NCI-H128 (cell line): ENCODE results near the gene VAV1.
"Not testable (repeated sequence)": the region's sequence is repeated elsewhere in the genome, so short reads cannot be mapped to it uniquely, and the experiment has no call there.

Experiments used
- DNase-seq: peaks from one replicate; lab custom pipeline; 2025; ENCODE audit not compliant: unreplicated experiment; lab: John Stamatoyannopoulos, UW

Gene VAV1

DNA sequence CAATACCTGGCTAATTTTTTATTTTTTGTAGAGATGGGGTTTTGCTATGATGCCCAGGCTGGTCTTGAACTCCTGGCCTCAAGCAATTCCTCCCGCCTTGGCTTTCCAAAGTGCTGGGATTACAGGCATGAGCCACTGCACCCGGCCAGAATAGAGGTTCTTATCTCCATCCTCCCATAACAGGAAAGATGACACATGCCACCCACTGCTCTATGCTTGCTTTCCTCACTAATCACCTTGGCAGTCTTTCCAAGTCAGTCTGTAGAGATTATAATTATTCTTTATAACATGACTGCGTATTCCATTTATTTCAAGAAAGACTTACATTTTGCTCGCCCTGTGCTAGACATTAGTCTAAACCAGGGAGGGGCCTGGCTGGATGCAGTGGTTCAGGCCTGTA lies 6.7 kb downstream of the VAV1 start:
- no peak for DNase-seq

DNA sequence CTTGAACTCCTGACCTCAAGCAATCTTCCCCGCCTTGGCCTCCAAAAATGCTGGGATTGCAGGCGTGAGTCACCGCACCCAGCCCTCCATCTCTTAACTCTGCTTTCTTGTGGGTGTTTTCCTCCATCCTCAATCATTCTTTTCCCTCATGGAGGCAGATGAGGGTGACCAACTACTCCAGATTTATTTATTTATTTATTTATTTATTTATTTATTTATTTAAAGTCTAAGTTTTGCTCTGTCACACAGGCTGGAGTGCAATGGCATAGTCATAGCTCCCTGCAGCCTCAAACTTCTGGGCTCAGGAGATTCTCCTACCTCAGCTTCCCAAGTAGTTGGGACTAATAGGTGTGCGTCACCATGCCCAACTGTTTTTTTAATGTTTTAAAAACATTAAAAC lies 14.9 kb downstream of the VAV1 start:
- no peak for DNase-seq

DNA sequence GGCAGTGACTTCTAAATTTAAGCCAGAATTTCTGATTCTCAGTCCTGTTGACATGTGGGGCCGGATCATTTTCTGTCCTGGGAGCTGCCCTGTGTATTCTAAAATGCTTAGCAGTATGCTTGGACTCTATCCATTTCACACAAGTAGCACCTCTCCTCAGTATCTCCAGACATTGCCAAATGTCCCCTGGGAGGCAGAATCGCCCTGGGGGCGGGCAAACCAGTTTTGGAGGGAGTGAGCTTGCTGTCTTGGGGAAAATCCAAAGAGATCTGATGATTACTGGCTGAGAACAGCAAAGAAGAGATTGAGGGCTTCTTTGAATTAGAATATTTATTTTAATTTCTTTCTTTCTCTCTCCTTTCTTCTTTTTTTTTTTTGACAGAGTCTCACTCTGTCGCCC lies 16.4 kb downstream of the VAV1 start:
- no peak for DNase-seq

DNA sequence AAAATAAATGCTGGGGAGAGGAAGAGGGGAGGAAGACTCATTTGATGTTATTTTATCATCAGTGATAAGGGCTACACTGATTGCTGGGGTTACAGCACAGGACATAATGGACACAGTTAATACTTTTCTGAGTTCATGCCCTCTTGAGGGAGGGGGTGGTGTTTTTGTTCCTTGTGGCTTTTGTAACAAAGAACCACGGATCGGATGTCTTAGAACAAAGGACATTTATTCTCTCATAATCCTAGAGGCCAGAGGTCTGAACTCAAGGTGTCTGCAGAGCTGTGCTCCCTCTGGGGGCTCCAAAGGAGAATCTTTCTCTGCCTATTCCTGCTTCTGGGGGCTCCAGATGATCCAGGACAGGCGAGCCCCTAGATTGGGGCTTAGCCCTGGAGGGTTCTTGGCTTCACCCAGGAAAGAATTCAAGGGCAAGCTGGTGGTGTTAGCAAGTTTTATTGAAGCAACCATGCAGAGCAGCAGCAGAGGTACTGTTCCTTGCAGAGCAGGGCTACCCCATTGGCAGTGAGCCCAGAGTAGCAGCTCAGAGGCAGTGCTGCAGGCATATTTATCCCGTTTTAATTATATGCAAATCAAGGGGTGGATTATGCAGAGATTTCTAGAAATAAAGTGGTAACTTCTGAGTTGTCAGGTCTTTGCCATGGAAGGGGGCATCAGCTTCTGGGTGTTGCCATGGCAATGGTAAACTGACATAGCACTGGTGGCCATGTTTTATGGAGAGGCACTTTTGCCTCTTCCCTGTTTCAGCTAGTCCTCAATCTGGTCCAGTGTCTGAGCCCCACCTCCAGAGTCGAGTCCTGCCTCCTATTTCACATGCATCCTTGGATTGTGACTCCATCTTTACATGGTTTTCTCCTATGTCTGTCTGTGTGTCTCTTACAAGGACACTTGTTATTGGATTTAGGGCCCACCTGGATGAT lies 18.0 kb downstream of the VAV1 start:
- DNase-seq: no peak

DNA sequence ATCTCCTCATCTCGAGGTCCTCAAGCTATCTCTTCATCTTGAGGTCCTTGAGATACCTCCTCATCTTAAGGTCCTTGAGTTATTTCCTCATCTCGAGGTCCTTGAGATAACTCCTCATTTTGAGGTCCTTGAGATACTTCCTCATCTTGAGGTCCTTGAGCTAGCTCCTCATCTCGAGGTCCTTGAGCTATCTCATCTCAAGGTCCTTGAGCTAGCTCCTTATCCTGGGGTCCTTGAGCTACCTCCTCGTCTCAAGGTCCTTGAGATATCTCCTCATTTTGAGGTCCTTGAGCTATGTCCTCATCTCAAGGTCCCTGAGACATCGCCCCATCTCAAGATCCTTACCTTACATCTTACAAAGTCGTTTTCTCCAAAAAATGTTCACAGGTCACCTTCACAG lies 18.7 kb downstream of the VAV1 start:
- DNase-seq: no peak

DNA sequence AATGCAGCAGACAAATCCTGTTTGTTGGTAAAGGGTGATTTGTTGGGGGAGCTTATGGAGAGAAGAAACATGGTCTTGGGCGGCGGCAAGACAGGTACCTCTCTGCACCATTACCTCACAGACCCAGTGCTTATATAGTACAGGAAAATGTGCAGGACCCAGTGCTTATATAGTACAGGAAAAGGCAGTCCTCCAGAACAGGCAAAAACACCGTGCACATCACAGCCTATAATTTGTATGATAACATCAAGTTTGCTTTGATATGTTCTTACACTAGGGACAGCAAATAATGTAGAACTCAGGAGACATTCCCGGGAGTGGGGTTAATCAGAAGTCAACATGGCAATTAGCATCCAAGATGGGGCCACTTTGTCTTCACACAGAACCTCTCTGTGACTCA lies 20.9 kb downstream of the VAV1 start:
- DNase-seq: no peak

DNA sequence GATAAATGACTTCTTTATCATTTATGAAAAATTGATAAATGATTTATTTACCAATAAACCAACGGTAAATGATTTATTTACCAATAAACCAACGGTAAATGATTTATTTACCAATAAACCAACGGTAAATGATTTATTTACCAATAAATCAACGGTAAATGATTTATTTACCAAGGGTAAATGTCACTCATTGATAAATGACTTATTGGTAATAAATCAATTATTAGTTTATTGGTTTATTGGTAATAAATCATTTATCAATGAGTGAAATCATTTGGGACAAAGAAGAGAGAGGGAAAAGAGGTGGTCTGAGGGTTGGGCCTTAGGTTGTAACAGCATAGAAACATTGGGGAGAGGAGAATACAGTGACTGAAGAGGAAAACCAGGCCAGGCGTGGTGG lies 21.5 kb downstream of the VAV1 start:
- no peak for DNase-seq

DNA sequence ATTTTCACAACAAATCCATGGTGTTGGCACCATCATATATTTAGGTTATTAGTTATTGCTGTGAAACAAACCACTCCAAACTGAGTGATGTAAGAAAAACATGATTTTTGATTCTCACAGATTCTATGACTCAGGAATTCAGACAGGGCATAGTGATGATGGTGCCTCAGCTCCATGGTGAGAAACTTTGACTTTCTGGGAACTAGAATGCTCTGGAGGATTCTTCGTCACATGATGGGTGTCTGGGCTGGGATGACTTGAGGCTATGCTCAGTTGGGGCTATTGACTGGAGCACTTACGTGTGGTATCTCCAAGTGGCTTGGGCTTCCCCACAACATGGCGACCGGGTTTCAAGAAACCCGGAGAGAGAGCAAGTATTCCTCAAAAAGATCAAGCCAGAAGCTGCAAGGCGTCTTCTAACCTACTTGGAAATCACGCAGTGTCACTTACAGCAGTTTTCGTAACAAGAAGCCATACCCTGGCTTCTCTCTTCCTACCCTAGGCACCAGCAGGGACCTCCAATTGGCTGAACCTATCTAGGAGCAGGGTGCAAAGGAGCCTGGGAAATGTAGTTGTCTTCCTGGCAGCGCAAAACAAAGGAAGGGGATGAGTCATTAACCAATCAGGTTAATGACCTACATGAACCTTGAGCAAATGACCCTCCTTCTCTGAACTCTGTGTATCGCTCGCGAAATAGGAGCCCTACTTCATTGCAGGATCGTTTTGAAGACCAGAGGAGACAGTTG lies 22.4 kb downstream of the VAV1 start:
- no peak for DNase-seq

DNA sequence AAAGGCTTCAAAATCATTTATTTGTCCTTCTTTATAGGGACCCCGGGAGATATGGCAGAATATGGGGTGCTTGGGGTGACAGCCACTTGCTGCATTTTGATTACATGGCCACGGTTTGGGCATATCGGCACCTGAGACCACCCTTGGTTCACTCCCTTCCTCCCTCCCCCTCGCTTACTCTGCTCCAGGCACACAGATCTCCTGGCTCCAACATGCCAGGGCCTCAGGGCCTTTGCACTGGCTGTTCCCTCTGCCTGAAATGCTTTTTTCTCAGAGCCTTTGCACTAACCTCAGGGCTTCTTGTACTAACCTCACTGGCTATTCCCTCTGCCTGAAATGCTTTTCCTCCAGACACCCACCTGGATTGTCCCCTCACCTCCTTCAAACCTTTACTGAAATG lies 23.8 kb downstream of the VAV1 start:
- no peak for DNase-seq

DNA sequence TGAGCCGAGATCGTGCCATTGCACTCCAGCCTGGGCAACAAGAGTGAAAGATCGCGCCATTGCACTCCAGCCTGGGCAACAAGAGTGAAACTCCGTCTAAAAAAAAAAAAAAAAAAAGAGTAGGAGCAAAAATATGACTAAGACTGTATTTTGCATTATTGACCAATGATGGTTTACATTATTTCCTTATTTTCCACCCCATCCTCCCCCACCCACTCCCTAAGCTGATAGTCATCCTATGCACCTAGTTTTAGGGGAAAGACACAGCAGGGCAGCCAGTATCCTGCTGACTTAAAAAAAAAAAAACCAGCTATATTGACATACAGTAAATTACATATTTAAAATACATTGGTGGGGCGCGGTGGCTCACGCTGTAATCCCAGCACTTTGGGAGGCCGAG lies 25.1 kb downstream of the VAV1 start:
- no peak for DNase-seq

DNA sequence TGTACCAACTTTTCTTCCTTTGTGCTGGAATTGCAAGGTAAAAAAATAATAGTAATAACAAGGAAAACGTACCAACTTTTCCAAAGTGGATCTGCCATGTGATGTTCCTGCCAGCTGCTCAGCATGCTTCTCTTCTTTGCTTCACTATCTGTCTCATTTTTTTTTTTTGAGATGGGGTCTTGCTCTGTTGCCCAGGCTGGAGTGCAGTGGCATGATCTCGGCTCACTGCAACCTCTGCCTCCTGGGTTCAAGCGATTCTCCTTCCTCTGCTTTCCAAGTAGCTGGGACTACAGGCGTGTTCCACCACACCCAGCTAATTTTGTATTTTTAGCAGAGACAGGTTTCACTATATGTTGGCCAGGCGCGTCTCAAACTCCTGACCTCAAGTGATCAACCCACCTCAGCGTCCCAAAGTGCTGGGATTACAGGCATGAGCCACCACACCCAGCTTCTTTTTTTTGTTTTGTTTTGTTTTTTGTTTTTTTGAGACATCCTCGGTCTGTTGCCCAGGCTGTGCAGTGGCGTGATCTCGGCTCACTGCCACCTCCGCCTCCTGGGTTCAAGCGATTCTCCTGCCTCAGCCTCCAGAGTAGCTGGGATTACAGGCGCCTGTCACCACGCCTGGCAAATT lies 27.8 kb downstream of the VAV1 start:
- not testable (repeated sequence) for DNase-seq

DNA sequence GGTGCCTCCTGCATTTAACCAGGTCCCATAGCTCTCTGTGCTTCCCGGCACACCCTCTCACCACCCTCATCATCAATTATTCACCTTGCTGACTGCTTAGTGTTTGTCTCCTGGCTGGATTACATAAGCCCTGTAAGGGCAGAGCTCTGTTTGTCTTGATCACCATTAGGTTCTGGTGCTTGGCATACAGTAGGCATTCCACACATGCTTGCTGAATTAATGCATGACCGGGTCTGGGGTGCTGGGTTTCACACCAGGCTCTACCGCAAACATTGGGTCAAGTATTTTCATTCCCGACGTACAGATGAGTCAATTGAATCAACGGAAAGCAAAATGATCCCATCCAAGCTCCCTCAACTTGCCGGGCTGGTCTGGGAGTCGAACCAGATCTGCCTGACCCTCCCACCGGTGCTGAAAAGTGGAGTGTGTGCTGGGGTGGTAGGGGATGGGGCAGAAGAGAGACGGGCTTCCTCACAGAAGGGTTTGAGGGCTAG lies 28.5 kb downstream of the VAV1 start:
- no peak for DNase-seq

DNA sequence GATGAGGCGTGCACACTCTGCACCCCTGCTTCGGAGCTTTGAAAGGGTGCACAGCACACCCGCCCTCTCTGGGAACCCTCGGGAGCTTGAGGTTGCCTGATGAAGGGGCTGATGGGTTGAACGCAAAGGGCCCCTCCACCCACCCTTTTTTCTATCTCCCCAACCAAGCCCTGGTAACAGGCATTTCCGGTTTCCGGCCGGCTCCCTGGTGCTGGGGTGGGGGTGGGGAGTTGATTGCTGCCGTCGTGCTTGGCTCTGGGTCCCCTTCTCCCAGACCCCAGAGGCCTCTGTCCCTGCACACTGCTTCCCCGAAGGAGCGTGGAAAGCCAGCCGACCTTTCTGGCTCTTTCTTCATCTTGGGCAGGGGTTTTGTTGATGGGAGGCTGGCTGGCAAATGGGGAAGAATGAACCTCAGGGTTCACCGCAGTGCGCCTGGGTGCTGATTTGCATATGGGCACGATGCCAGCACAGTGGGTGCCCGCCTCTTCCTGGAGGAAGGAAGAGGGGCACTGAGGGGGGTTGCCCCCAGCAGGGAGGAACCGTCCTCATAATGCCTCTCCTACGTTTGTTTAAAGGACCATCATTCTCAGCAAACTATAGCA lies 29.1 kb downstream of the VAV1 start:
- DNase-seq: no peak

DNA sequence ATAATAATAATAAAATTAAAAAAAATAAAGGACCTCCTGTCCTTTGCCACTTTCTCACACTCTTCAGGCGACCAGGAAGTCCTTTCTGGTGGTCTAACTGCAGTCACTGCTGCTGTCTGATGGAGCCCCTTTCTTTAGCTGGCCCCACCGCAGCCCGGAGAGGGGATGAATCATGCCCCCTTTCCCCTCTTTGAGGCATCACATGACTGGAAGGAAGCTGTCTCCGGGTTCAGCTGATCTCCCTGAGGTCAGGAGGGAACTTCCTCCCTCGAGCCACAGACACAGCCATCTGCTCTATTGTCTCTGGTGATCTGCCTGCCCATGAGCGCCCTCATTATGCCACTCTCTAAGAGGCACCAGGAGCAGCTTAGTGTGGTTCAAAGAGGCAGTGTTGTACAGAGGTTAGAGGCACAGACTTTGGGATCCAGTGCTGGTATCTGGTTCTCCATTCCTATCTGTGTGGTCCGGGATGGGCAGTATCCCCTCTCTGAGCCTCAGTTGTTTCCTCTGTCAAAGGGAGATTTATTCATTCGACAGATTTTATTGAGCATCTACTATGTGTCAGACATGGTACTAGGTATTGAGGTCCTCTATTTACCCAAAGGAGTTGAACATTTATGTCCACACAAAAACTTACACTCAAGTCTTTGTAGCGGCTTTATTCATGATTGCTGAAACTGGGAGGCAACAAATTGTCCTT lies 30.0 kb downstream of the VAV1 start:
- no peak for DNase-seq

DNA sequence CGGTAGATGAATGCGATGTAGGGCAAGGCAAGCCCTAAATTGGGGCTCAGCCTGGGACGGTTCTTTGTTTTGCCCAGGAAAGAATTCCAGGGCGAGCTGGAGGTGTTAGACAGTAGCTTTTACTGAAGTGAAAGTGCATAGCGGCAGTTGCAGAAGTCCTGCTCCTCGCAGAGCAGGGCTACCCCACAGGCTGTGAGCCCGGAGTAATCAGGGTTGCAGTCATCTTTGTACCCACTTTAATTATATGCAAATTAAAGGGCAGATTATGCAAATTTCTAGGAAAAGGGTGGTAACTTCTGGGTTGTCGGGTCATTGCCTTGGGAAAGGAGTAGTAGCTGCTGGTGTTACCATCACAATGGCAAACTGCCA lies 30.5 kb downstream of the VAV1 start:
- DNase-seq: no peak

DNA sequence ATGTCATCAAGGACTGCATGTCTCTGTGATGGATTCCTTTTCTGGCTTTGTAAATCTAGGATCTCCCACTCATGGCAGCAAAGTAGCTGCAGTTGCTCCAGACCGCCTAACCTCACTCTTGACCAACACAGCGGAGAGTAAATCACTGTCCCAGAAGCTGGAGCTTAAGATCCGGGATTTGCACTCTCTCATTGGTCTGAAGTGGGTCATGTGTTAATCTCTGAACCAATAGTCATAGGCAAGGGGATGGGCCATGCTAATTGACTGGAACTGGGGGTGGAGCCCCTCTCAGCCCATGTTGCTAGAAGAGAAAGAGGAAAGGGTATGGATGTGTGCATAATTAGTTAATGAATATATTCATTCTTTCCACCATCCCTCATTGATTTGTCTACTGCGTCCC lies 34.0 kb downstream of the VAV1 start:
- no peak for DNase-seq

DNA sequence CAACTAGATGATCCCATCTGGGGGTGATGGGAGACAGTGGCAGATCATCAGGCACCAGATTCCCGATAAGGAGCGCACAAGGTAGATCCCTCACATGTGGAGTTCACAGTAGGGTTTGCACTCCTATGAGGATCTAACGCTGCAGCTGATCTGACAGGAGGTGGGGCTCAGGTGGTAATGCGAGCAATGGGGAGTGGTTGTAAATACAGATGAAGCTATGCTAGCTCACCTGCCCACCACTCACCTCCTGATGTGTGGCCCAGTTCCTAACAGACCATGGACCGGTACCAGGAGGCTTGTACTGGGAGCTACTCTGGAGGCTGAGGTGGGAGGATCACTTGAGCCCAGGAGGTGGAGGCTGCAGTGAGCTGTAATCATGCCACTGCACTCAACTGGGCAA lies 34.8 kb downstream of the VAV1 start:
- DNase-seq: no peak

DNA sequence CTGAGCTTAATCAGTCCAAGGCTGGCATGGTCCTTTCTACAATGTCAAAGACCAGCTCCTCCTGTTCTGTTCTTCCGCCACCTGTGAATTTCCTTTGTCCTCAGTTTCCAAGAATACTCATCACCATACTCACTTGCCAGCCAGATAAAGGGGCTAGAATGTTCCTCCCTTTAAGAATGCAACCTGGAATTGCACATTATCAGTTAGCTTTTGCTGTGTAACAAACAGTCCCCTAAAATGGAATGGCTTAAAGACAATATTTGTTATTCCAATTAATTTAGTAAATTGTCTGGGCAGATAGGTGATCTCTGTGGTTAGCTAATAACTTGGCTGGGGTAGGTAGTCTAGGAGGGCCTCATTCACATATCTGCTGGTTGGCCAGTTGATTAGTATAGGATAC lies 36.0 kb downstream of the VAV1 start:
- DNase-seq: no peak

DNA sequence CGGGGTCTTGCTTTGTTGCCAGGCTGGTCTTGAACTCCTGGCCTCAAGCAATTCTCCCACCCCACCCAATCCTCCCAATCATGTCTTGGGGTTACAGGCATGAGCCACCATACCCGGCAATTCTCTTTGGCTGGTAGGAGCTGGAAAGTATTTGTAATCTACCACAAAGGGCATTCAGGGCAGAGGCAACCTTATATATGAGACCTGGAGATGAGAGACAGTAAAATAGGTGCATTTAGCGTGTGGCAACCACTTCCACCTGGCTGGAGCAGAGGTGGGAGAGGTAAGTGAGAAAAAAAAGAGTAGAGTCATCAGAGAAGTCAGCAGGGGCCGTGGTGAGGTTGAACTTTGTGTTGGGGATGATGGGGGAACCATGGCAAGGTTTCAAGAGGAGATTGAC lies 36.8 kb downstream of the VAV1 start:
- no peak for DNase-seq

DNA sequence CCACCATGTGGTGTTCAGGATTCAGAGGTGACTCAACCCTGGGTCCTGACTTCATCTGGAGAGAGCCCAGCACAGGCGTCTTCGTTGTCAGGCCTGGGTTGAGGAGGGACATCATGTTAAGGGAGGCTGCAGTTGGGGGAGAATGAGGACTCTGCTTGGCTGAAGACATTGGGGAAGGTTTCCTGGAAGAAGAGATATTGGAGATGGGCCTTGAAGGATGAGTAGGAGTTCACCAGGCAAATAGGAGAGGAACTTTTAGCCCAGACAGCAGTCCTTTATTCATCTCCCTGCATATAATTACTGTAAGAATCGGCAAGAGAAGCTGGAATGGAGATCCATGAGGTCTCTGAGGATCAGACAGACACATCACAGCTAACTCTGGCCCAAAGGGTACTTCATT lies 38.9 kb downstream of the VAV1 start:
- DNase-seq: no peak

DNA sequence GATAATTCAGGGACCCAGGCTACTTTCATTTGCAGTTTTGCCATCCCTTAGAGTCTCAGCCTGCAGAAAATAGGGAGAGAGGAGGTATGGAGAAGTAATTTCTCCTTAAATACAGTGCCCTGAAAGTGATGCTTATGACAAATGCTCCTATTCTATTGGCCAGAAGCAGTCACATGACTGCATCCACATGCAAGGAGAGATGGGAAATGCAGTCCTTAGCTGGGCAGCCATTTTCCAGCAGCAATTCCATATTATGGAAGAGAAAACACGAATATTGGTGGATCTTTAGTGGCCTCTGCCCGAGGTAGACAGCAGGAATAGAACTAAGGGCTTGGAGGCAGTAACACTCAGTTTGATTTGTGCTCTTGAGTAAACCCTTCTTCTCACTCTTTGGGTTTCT lies 39.4 kb downstream of the VAV1 start:
- no peak for DNase-seq
